GM23248 (cell line): Measurements from ENCODE around the gene GRIA3. TPM values are rescaled to one million over a fixed set of nuclear protein-coding genes. Genes with fewer than 3 reads are reported as not detected.

Experiments used
- DNase-seq: peaks from one replicate; pipeline ENCODE4 v3.0.0-alpha.2; 2015
- H2AFZ ChIP-seq: fragments of 200-600 bp; sonication (generic); 2 replicates; pipeline ENCODE4 v1.6.1; 2016; ENCODE audit warnings: antibody characterized with exemption
- H3F3A ChIP-seq: fragments of 200-600 bp; sonication (generic); 2 replicates; pipeline ENCODE4 v1.6.1; 2016; ENCODE audit warnings: mild to moderate bottlenecking, antibody characterized with exemption, mixed run types; ENCODE audit not compliant: insufficient read depth
- H3K27ac ChIP-seq: fragments of 200-600 bp; sonication (generic); 2 replicates; pipeline ENCODE4 v1.5.1; 2016; ENCODE audit warnings: mild to moderate bottlenecking
- H3K27me3 ChIP-seq: fragments of 200-600 bp; sonication (generic); replicated peaks from 2 replicates; pipeline ENCODE4 v1.6.1; 2016; ENCODE audit warnings: mild to moderate bottlenecking; ENCODE audit not compliant: insufficient read depth
- H3K36me3 ChIP-seq: fragments of 200-600 bp; sonication (generic); 2 replicates; pipeline ENCODE4 v1.6.1; 2016; ENCODE audit warnings: low read depth, mild to moderate bottlenecking
- H3K4me1 ChIP-seq: fragments of 200-600 bp; sonication (generic); 2 replicates; pipeline ENCODE4 v1.6.1; 2016; ENCODE audit warnings: mild to moderate bottlenecking; ENCODE audit not compliant: insufficient read depth
- H3K4me2 ChIP-seq: fragments of 200-600 bp; sonication (generic); one replicate; pipeline ENCODE4 v1.6.1; 2016; ENCODE audit warnings: mild to moderate bottlenecking; ENCODE audit not compliant: unreplicated experiment
- H3K4me3 ChIP-seq: fragments of 200-600 bp; sonication (generic); 2 replicates; pipeline ENCODE4 v1.5.1; 2016; ENCODE audit warnings: mild to moderate bottlenecking
- H3K79me2 ChIP-seq: fragments of 200-600 bp; sonication (generic); 2 replicates; pipeline ENCODE4 v1.6.1; 2016; ENCODE audit warnings: mild to moderate bottlenecking; ENCODE audit not compliant: insufficient read depth
- H3K9ac ChIP-seq: fragments of 200-600 bp; sonication (generic); 2 replicates; pipeline ENCODE4 v1.6.1; 2016; ENCODE audit warnings: mild to moderate bottlenecking
- H3K9me2 ChIP-seq: fragments of 200-600 bp; sonication (generic); 2 replicates; pipeline ENCODE4 v1.6.1; 2016; ENCODE audit warnings: mixed run types, mild to moderate bottlenecking, moderate library complexity; ENCODE audit not compliant: insufficient read depth
- H3K9me3 ChIP-seq: fragments of 200-600 bp; sonication (generic); one replicate; pipeline ENCODE4 v1.6.1; 2017; ENCODE audit warnings: low read depth
- H4K20me1 ChIP-seq: fragments of 200-600 bp; sonication (generic); 2 replicates; pipeline ENCODE4 v1.6.0; 2016; ENCODE audit not compliant: insufficient read depth
- EZH2 ChIP-seq: fragments of 200-600 bp; sonication (generic); IDR thresholded peaks from 2 replicates; pipeline ENCODE4 v1.6.1; 2018; ENCODE audit warnings: antibody characterized with exemption, mild to moderate bottlenecking; ENCODE audit not compliant: insufficient read depth, poor library complexity, severe bottlenecking
- EZH2phosphoT487 ChIP-seq: fragments of 200-600 bp; sonication (generic); IDR thresholded peaks from 2 replicates; pipeline ENCODE4 v1.6.1; 2018; ENCODE audit warnings: antibody characterized with exemption, moderate library complexity, mild to moderate bottlenecking, low read depth; ENCODE audit not compliant: insufficient read depth
- WGBS, 2 experiments: methylation state at CpG; one replicate each; pipeline ENCODE4 v1.1.6; 2015 to 2017; ENCODE audit warnings: low lambda C conversion rate in 2 of 2, low coverage in 1 of 2; ENCODE audit errors: missing lambda C conversion rate in 2 of 2; 5-methylcytosine and 5-hydroxymethylcytosine counted together
- in situ Hi-C: fragments of 300-500 bp; cut with MboI; formaldehyde crosslinking; loops from 2 replicates; pipeline ENCODE4 v1.15.0; 2020
- polyA plus RNA-seq: library from polyadenylated mRNA; unstranded; fragments of >200 nt; fragmentation: Nextera tagmentation; extraction: Ambion mirVana; gene quantifications from 2 replicates; pipeline ENCODE4 v1.2.1, GENCODE V29; 2016
- total RNA-seq: library from RNA; depleted of rRNA; stranded (reverse); fragments of >200 nt; shearing (Covaris generic); gene quantifications from 2 replicates; pipeline ENCODE4 v1.2.3, GENCODE V29; 2014

The GRIA3 gene
- total and polyA plus RNA-seq, 2 experiments from 2014 or later: 36.0 to 52.4 TPM

DNA sequence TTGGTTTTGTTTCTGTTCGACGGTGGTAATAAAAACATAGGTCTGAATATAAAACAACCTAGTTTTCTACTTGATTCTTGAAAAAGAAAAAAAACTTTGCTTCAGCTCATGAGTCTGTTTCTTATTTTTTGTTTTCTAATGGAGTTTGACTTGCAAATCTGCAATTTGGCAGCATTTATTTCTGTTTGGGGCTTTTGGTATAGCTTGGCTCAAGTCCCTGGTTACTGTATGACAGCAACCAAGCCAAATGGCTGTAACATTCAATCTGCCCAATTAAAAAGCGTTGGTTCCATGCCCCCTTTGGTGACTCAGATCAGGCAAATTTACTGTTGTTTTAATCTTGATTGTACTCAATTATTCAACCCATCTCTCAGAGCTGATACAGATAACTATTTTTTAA, 263.4 kb downstream of the GRIA3 start:
- no peak for TF ChIP-seq EZH2
- no peak for TF ChIP-seq EZH2phosphoT487
- no peak for DNase-seq
- Histone ChIP-seq H3K4me2 (no peak overlapping the region), H2AFZ (no peak overlapping the region), H3K27me3 (no peaks in the 10 kb centered on the region), H3K36me3 (no peaks in the 10 kb centered on the region), H3K4me1 (no peaks in the 10 kb centered on the region), H3F3A (no peaks in the 10 kb centered on the region), H4K20me1 (no peaks in the 10 kb centered on the region), H3K4me3 (no peak overlapping the region), H3K9ac (no peak overlapping the region), H3K79me2 (no peaks in the 10 kb centered on the region), H3K9me2 (no peaks in the 10 kb centered on the region), H3K27ac (no peak overlapping the region), H3K9me3 (no peaks in the 10 kb centered on the region)
- in situ Hi-C loops: no loop called here
- WGBS, 2 experiments: 71 to 76% methylated on average over 3 of the region's 3 CpGs

DNA sequence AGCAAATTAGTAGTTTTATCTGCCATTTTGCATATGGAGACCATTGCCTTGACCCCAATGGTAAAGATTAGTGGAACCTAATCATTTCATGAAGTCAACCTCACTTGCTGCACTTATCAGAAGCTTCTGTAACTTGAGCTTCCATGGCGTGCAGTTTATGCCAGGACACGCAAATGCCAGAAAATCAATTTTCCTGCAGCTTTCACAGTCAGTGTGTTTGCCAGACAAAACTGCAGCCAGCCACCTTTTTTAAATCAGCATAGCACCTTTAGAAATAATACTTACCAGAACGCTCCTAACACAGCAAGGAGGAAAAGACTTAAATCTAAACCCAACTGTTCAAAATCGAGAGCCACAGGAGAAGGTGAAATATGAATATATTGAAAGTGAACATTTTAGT, 265.3 kb downstream of the GRIA3 start:
- Histone ChIP-seq H4K20me1 (no peaks in the 10 kb centered on the region), H3K4me3 (no peak overlapping the region), H3K9me2 (no peaks in the 10 kb centered on the region), H3K27ac (no peak overlapping the region), H3K9ac (no peak overlapping the region), H3K4me2 (no peak overlapping the region), H2AFZ (no peak overlapping the region), H3K9me3 (no peaks in the 10 kb centered on the region), H3K79me2 (no peaks in the 10 kb centered on the region), H3K27me3 (no peaks in the 10 kb centered on the region), H3K36me3 (no peaks in the 10 kb centered on the region), H3K4me1 (no peaks in the 10 kb centered on the region), H3F3A (no peaks in the 10 kb centered on the region)
- no peak for TF ChIP-seq EZH2
- no peak for TF ChIP-seq EZH2phosphoT487
- in situ Hi-C loops: no loop called here
- no peak for DNase-seq
- 86 to 93% methylated on average over 4 of the region's 4 CpGs for WGBS, 2 experiments

DNA sequence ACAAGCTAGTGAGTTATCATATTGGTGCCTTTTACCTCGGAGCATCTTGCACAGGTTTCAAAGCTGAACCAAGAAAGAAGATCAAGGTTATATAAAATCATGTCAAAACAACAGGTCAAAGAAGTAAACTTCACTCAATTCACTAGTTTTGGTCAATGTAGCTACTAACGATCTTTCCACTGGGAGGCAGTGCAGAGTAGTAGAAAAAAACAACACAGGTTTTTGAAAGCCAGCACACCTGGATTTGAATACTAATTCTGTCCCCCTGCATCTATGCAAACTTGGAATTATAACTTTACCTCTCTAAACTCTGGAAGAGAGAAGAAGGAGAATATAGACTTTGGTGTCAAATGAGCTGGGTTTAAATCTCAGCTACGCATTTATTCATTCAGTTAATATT, 266.1 kb downstream of the GRIA3 start:
- no peak overlapping the region for H3K4me3 ChIP-seq
- H3K9ac ChIP-seq: no peak overlapping the region
- H3K9me3 ChIP-seq: no peaks in the 10 kb centered on the region
- TF ChIP-seq EZH2phosphoT487: no peak
- no peak for TF ChIP-seq EZH2
- H2AFZ ChIP-seq: no peak overlapping the region
- H3K9me2 ChIP-seq: no peaks in the 10 kb centered on the region
- H3K4me1 ChIP-seq: no peaks in the 10 kb centered on the region
- no peaks in the 10 kb centered on the region for H3K27me3 ChIP-seq
- H3K79me2 ChIP-seq: no peaks in the 10 kb centered on the region
- 67 to 73% methylated on average over 3 of the region's 3 CpGs for WGBS, 2 experiments
- no peak overlapping the region for H3K27ac ChIP-seq
- no peaks in the 10 kb centered on the region for H3K36me3 ChIP-seq
- peak; percentile 16 for DNase-seq
- H3K4me2 ChIP-seq: no peak overlapping the region
- H4K20me1 ChIP-seq: no peaks in the 10 kb centered on the region
- in situ Hi-C loops: no loop called here
- no peaks in the 10 kb centered on the region for H3F3A ChIP-seq

DNA sequence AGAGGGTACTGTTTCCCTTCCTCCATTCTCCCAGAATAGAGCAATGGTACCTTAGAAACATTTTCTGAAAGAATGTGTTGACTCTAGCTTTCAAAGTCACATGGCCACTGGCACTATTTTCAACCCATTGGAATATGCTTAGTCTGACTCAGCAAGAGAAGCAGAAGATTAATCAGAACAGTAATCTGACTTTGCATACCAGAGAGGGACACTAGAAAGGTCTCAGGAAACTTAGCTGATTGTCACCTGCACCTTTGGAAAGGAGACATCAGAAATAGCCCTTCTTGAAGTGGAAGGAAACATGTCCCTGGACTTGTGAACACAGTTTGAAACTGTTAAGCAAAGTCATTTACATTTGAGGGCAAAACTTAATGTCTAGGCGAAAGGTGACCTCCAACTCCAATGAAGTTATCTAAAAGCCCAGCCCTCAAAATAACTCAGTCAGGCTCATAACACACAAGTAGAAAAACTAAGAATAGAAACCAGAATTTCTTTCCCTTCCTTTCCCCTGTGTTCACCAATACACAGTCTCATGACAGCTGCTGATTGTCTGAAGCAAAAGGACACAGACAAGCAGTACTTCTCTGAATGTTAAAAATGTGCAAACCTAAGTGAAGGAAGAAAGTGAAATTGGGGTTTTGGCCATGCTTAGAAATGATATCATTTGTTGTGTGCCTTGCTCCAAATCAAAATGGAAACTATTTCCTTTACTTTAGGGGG, 270.8 kb downstream of the GRIA3 start:
- peak; percentile 8 for DNase-seq
- H4K20me1 ChIP-seq: no peaks in the 10 kb centered on the region
- H3K4me1 ChIP-seq: no peaks in the 10 kb centered on the region
- no peak overlapping the region for H3K4me2 ChIP-seq
- H3F3A ChIP-seq: no peaks in the 10 kb centered on the region
- no peaks in the 10 kb centered on the region for H3K79me2 ChIP-seq
- TF ChIP-seq EZH2 (no peak), EZH2phosphoT487 (no peak)
- H3K36me3 ChIP-seq: no peaks in the 10 kb centered on the region
- H3K27ac ChIP-seq: no peak overlapping the region
- H3K9ac ChIP-seq: no peak overlapping the region
- no peak overlapping the region for H3K4me3 ChIP-seq
- no peaks in the 10 kb centered on the region for H3K27me3 ChIP-seq
- H3K9me2 ChIP-seq: no peaks in the 10 kb centered on the region
- H2AFZ ChIP-seq: no peak overlapping the region
- in situ Hi-C loops: no loop called here
- no peaks in the 10 kb centered on the region for H3K9me3 ChIP-seq
- WGBS, 2 experiments: 100% methylated on average over 1 of the region's 1 CpG
